K562 (cell line): ENCODE measurements around the gene AZU1. TPM values are rescaled to one million over a fixed set of nuclear protein-coding genes. Genes with fewer than 3 reads are reported as not detected.

Experiments
- BACH1 ChIP-seq: fragments of 200-800 bp; sonication (Bioruptor generic); IDR thresholded peaks from 2 replicates; pipeline ENCODE4 v1.6.1; 2016; ENCODE audit warnings: missing genetic modification characterization, missing compliant biosample characterization
- BCL6 ChIP-seq: fragments of 250-450 bp; sonication (Bioruptor Pico); IDR thresholded peaks from 2 replicates; pipeline ENCODE4 v1.4.0; 2020
- BDP1 ChIP-seq: IDR thresholded peaks from 3 replicates; pipeline ENCODE4 v1.6.1; 2011; ENCODE audit not compliant: insufficient read length, insufficient read depth
- CBX1 ChIP-seq: sonication (generic); IDR thresholded peaks from 2 replicates; pipeline ENCODE4 v1.6.1; 2016; ENCODE audit warnings: antibody characterized with exemption, low read depth, mild to moderate bottlenecking
- CBX2 ChIP-seq: fragments of 200-600 bp; sonication (generic); IDR thresholded peaks from one replicate; pipeline ENCODE4 v1.6.1; 2012; ENCODE audit warnings: mild to moderate bottlenecking, low read length, inconsistent platforms; ENCODE audit not compliant: insufficient read depth, poor library complexity, severe bottlenecking
- HDGF ChIP-seq: fragments of 450-650 bp; IDR thresholded peaks from 2 replicates; pipeline ENCODE4 v1.6.1; 2016
- HLTF ChIP-seq: fragments of 450-650 bp; IDR thresholded peaks from 2 replicates; pipeline ENCODE4 v1.6.1; 2016
- IFI16 ChIP-seq: fragments of 250-450 bp; sonication (Bioruptor Pico); IDR thresholded peaks from 2 replicates; pipeline ENCODE4 v2.1.2; 2022; ENCODE audit warnings: mild to moderate bottlenecking, inconsistent platforms
- L3MBTL2 ChIP-seq: fragments of 450-650 bp; IDR thresholded peaks from 2 replicates; pipeline ENCODE4 v1.6.1; 2016; ENCODE audit warnings: mild to moderate bottlenecking, moderate library complexity
- MCM3 ChIP-seq: fragments of 450-650 bp; IDR thresholded peaks from 2 replicates; pipeline ENCODE4 v1.6.1; 2016
- MED1 ChIP-seq: sonication (generic); formaldehyde crosslinking; IDR thresholded peaks from 2 replicates; pipeline ENCODE4 v1.8.1; 2023; ENCODE audit warnings: missing genetic modification reagents, borderline replicate concordance
- NEUROD1 ChIP-seq: fragments of 150-350 bp; IDR thresholded peaks from 2 replicates; pipeline ENCODE4 v1.6.1; 2014; ENCODE audit warnings: borderline replicate concordance, low read length, low read depth; ENCODE audit not compliant: partially characterized antibody
- NFATC3 ChIP-seq: fragments of 450-650 bp; IDR thresholded peaks from 2 replicates; pipeline ENCODE4 v1.6.1; 2017; ENCODE audit warnings: mild to moderate bottlenecking
- NR2F6 ChIP-seq: fragments of 450-650 bp; formaldehyde crosslinking; IDR thresholded peaks from 2 replicates; pipeline ENCODE4 v1.4.0; 2020; ENCODE audit warnings: mild to moderate bottlenecking
- POLR2AphosphoS2 ChIP-seq: IDR thresholded peaks from 2 replicates; pipeline ENCODE4 v1.6.1; 2012; ENCODE audit warnings: low read length, improper control_type of control experiment
- TAF1 ChIP-seq: IDR thresholded peaks from 2 replicates; pipeline ENCODE4 v1.6.1; 2011; ENCODE audit warnings: mild to moderate bottlenecking, low read length, moderate library complexity; ENCODE audit not compliant: insufficient read depth, control insufficient read depth, severe bottlenecking; ENCODE audit errors: extremely low read depth
- TGIF2 ChIP-seq: sonication (generic); formaldehyde crosslinking; IDR thresholded peaks from 2 replicates; pipeline ENCODE4 v1.8.1; 2022; ENCODE audit warnings: mild to moderate bottlenecking, missing genetic modification reagents, moderate library complexity
- TRIM28 ChIP-seq: fragments of 450-650 bp; IDR thresholded peaks from 2 replicates; pipeline ENCODE4 v1.6.1; 2017
- ZFPM2 ChIP-seq: fragments of 250-450 bp; sonication (Bioruptor Pico); IDR thresholded peaks from 2 replicates; pipeline ENCODE4 v1.5.1; 2022; ENCODE audit warnings: mild to moderate bottlenecking
- ZNF124 ChIP-seq: sonication (generic); formaldehyde crosslinking; IDR thresholded peaks from 2 replicates; pipeline ENCODE4 v1.8.1; 2022; ENCODE audit warnings: missing genetic modification reagents
- ZNF699 ChIP-seq: fragments of 250-450 bp; sonication (Bioruptor Pico); IDR thresholded peaks from 2 replicates; pipeline ENCODE4 v1.8.0; 2021; ENCODE audit warnings: mild to moderate bottlenecking, moderate library complexity; ENCODE audit not compliant: insufficient replicate concordance
- polyA plus RNA-seq, 8 experiments: library from polyadenylated mRNA; depleted of rRNA in 4 of 8; stranded (reverse) in 5 of 8; unstranded in 3 of 8; fragments of >200 nt; fragmentation: Nextera tagmentation in 2 of 8; fragmentation: Illumina TruSeq in 1 of 8; extraction: Ambion mirVana in 2 of 8; extraction: Trizol in 1 of 8; gene quantifications; 2 replicates each; pipeline versions ENCODE4 v1.2.1 to v1.2.3, GENCODE V29; 2011 to 2014; ENCODE audit warnings: inconsistent platforms in 1 of 8, missing spikeins in 1 of 8
- total RNA-seq, 7 experiments: library from RNA; depleted of rRNA in 6 of 7; stranded (reverse); fragments of >200 nt in 6 of 7; fragmentation: Illumina TruSeq in 2 of 7; extraction: Trizol in 2 of 7; gene quantifications; 2 replicates each; pipeline versions ENCODE4 v1.2.1 to v1.2.3, GENCODE V29; 2011 to 2021; ENCODE audit warnings: low replicate concordance in 1 of 7
- TF ChIP-seq, protein P1 (sequence below), 2 experiments: fragments of 200-800 bp in 1 of 2; sonication (Bioruptor generic) in 1 of 2; sonication (generic) in 1 of 2; formaldehyde crosslinking in 1 of 2; IDR thresholded peaks in 1 of 2; conservative IDR thresholded peaks in 1 of 2; 2 replicates each; pipeline versions ENCODE4 v1.5.0 to v1.6.1; 2016 to 2020; ENCODE audit warnings: missing compliant biosample characterization in 1 of 2, missing genetic modification characterization in 1 of 2, missing genetic modification reagents in 1 of 2
- TF ChIP-seq, protein P2 (sequence below), 2 experiments: fragments of 450-650 bp; IDR thresholded peaks; 2 replicates each; pipeline ENCODE4 v1.6.1; 2018; ENCODE audit warnings: mild to moderate bottlenecking in 2 of 2, low read depth in 1 of 2; ENCODE audit not compliant: partially characterized antibody in 2 of 2
- TF ChIP-seq, protein P3 (sequence below): fragments of 450-650 bp; IDR thresholded peaks from 2 replicates; pipeline ENCODE4 v1.6.1; 2016

The AZU1 gene
- total and polyA plus RNA-seq, 9 of the 15 experiments (the other 6 are each of a cell fraction or from before 2014, with no cell fraction given): 0.29 to 1.9 (median 0.59) TPM; not detected in 3

DNA sequence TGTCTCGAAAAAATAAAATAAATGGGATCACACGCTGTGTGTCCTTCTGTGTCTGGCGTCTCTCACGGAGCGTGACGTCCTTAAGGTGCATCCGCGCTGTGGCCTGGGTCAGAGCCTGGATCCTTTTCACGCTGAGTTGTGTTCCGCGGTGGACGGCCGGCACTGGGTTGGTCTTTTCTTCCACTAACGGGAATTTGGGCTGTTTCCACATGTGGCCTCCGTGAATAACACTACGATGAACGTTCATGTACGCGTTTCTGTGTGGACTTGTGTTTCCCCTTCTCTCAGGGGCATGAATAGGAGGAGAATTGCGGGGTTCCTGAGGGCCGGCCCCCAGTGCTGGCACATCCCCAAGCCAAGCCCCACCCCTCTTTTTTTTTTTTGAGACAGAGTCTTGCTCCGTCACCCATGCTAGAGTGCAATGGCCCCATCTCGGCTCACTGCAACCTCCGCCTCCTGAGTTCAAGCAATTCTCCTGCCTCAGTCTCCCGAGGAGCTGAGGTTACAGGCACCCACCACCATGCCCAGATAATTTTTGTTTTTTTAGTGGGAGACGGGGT is 36.5 kb upstream of the AZU1 start (continued):
- TF ChIP-seq, protein P1, sequence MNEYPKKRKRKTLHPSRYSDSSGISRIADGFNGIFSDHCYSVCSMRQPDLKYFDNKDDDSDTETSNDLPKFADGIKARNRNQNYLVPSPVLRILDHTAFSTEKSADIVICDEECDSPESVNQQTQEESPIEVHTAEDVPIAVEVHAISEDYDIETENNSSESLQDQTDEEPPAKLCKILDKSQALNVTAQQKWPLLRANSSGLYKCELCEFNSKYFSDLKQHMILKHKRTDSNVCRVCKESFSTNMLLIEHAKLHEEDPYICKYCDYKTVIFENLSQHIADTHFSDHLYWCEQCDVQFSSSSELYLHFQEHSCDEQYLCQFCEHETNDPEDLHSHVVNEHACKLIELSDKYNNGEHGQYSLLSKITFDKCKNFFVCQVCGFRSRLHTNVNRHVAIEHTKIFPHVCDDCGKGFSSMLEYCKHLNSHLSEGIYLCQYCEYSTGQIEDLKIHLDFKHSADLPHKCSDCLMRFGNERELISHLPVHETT (CRISPR knock-in tag; conservative IDR thresholded peaks at IDR 0.05 in 1 of 2, IDR thresholded peaks at IDR 0.05 in 1 of 2): no peak
- no peak for TF ChIP-seq NR2F6
- TF ChIP-seq ZFPM2 (CRISPR knock-in tag): no peak
- peak; percentile 58; the same call in 1 of the 2 replicates for TF ChIP-seq BACH1
- no peak for TF ChIP-seq HLTF
- no peak for TF ChIP-seq TRIM28
- TF ChIP-seq, protein P2, sequence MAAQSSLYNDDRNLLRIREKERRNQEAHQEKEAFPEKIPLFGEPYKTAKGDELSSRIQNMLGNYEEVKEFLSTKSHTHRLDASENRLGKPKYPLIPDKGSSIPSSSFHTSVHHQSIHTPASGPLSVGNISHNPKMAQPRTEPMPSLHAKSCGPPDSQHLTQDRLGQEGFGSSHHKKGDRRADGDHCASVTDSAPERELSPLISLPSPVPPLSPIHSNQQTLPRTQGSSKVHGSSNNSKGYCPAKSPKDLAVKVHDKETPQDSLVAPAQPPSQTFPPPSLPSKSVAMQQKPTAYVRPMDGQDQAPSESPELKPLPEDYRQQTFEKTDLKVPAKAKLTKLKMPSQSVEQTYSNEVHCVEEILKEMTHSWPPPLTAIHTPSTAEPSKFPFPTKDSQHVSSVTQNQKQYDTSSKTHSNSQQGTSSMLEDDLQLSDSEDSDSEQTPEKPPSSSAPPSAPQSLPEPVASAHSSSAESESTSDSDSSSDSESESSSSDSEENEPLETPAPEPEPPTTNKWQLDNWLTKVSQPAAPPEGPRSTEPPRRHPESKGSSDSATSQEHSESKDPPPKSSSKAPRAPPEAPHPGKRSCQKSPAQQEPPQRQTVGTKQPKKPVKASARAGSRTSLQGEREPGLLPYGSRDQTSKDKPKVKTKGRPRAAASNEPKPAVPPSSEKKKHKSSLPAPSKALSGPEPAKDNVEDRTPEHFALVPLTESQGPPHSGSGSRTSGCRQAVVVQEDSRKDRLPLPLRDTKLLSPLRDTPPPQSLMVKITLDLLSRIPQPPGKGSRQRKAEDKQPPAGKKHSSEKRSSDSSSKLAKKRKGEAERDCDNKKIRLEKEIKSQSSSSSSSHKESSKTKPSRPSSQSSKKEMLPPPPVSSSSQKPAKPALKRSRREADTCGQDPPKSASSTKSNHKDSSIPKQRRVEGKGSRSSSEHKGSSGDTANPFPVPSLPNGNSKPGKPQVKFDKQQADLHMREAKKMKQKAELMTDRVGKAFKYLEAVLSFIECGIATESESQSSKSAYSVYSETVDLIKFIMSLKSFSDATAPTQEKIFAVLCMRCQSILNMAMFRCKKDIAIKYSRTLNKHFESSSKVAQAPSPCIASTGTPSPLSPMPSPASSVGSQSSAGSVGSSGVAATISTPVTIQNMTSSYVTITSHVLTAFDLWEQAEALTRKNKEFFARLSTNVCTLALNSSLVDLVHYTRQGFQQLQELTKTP (IDR thresholded peaks at IDR 0.05; ENCODE audit: low read depth in 1 of 2, partially characterized antibody in 2 of 2): no peak
- TF ChIP-seq CBX1: no peak
- no peak for TF ChIP-seq CBX2
- TF ChIP-seq NFATC3: no peak
- TF ChIP-seq ZNF124 (CRISPR knock-in tag): no peak
- no peak for TF ChIP-seq MED1 (CRISPR knock-in tag)
- peak; percentile 16 for TF ChIP-seq NEUROD1
- TF ChIP-seq TAF1: peak; percentile 21
- TF ChIP-seq L3MBTL2: peak; percentile 39; the same call in 1 of the 2 replicates
- no peak for TF ChIP-seq MCM3
- no peak for TF ChIP-seq IFI16
- TF ChIP-seq TGIF2 (CRISPR knock-in tag): no peak
- TF ChIP-seq HDGF: no peak
- TF ChIP-seq POLR2AphosphoS2: no peak
- TF ChIP-seq, protein P3, sequence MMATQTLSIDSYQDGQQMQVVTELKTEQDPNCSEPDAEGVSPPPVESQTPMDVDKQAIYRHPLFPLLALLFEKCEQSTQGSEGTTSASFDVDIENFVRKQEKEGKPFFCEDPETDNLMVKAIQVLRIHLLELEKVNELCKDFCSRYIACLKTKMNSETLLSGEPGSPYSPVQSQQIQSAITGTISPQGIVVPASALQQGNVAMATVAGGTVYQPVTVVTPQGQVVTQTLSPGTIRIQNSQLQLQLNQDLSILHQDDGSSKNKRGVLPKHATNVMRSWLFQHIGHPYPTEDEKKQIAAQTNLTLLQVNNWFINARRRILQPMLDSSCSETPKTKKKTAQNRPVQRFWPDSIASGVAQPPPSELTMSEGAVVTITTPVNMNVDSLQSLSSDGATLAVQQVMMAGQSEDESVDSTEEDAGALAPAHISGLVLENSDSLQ: no peak
- TF ChIP-seq ZNF699 (CRISPR knock-in tag): no peak
- TF ChIP-seq BCL6: no peak
- TF ChIP-seq BDP1: no peak
